SH-SY5Y (cell line): ENCODE measurements around the gene KLHL22.

Experiments used
- GATA2 ChIP-seq: IDR thresholded peaks from 2 replicates; pipeline ENCODE4 v1.6.1; 2011; ENCODE audit warnings: mild to moderate bottlenecking, low read depth, low read length
- GATA3 ChIP-seq: IDR thresholded peaks from 2 replicates; pipeline ENCODE4 v1.6.1; 2011; ENCODE audit warnings: low read depth, mild to moderate bottlenecking, low read length, moderate library complexity

DNA sequence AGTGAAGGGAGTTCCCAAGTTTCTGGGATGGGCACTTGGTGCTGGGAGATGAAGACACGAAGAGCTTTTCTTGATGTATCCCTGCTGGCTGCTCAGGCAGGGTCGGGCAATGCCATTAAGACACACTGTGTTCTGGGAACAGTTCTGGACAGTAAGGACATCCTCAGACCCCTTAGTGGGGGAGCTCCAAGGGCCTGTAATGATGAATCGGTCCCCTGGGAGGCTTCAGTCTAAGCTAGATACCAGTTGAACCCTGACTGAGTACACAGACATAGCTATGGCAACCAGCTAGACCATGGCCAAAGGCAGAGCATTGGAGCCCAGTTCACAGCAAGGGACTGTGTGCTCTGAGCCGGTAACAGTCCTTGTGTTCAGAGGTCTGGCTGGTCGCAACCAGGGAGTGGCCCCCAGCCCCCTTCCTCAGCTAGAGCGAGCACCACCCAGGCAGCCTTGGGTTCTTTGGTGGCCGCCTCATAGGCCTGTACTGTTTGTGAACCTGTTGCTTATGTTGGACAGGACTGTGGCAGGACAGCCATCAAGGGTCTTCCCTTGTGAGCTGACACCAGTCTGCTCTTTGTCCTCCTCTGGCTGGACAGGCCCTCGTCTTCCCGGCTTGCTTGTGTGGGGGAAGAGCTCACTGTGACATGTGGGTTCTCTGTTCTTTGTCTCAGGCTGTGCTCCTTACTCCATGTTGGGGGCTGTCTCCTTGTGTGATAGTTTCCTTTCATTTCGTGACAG is 36.8 kb upstream of the KLHL22 start:
- TF ChIP-seq GATA2 (no peak), GATA3 (no peak)
